ENCODE measurements around the gene BICD1. TPM values are rescaled to one million over a fixed set of nuclear protein-coding genes. Genes with fewer than 3 reads are reported as not detected.
A peak's percentile ranks its signal among the peaks of the same experiment; 100 is the strongest.

Gene BICD1
- total RNA-seq, 1 donor from 2014 or later: 6.1 TPM

DNA sequence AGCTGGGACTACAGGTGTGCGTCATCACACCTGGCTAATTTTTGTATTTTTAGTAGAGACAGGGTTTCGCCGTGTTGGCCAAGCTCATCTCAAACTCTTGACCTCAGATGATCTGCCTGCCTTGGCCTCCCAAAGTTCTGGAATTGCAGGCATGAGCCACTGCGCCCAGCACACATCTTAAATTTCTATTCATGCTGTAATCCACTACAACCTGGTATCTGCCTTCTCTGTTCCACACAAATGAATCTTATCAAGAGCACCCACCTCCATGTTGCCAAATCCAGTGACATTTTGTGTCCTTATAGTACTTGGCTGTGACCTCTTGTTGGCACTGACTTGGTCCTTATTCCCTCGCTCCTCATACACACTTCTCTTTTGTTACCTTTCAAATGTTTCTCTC, 5.8 kb upstream of the BICD1 start:
- FAIRE-seq: no peak
- Histone ChIP-seq H3K27me3 (ENCODE audit: control insufficient read depth, insufficient read depth, low read length) (no peaks in the 10 kb centered on the region), H3K4me3 (ENCODE audit: low read depth, low read length) (no peak overlapping the region), H3K36me3 (ENCODE audit: control insufficient read depth, insufficient read depth, low read length) (no peaks in the 10 kb centered on the region)
- TF ChIP-seq, protein P1, sequence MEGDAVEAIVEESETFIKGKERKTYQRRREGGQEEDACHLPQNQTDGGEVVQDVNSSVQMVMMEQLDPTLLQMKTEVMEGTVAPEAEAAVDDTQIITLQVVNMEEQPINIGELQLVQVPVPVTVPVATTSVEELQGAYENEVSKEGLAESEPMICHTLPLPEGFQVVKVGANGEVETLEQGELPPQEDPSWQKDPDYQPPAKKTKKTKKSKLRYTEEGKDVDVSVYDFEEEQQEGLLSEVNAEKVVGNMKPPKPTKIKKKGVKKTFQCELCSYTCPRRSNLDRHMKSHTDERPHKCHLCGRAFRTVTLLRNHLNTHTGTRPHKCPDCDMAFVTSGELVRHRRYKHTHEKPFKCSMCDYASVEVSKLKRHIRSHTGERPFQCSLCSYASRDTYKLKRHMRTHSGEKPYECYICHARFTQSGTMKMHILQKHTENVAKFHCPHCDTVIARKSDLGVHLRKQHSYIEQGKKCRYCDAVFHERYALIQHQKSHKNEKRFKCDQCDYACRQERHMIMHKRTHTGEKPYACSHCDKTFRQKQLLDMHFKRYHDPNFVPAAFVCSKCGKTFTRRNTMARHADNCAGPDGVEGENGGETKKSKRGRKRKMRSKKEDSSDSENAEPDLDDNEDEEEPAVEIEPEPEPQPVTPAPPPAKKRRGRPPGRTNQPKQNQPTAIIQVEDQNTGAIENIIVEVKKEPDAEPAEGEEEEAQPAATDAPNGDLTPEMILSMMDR (IDR thresholded peaks at IDR 0.05; ENCODE audit: insufficient read depth, low read length, severe bottlenecking): no peak
- DNase-seq (ENCODE audit: low read depth): no peak

DNA sequence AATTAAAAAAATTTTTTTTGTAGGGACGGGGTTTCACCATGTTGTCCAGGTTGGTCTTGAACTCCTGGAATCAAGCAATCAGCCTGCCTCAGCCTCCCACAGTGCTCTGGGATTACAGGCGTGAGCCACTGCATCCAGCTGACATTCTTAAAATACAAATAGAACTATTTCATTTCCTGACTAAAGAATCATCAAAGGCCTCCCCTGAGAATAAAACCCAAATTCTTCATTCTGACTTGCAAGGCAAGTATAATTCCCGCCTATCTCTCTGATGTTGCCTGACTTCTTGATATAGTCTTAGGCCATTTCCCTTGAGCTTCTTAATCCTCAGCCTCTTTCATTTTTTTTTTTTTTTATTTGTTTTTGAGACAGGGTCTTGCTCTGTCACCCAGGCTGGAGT, 4.4 kb upstream of the BICD1 start:
- TF ChIP-seq, protein P1 (IDR thresholded peaks at IDR 0.05; ENCODE audit: insufficient read depth, low read length, severe bottlenecking): no peak
- Histone ChIP-seq H3K36me3 (ENCODE audit: control insufficient read depth, insufficient read depth, low read length) (no peaks in the 10 kb centered on the region), H3K4me3 (ENCODE audit: low read depth, low read length) (no peak overlapping the region), H3K27me3 (ENCODE audit: control insufficient read depth, insufficient read depth, low read length) (no peaks in the 10 kb centered on the region)
- DNase-seq (ENCODE audit: low read depth) (no peak), FAIRE-seq (no peak)

DNA sequence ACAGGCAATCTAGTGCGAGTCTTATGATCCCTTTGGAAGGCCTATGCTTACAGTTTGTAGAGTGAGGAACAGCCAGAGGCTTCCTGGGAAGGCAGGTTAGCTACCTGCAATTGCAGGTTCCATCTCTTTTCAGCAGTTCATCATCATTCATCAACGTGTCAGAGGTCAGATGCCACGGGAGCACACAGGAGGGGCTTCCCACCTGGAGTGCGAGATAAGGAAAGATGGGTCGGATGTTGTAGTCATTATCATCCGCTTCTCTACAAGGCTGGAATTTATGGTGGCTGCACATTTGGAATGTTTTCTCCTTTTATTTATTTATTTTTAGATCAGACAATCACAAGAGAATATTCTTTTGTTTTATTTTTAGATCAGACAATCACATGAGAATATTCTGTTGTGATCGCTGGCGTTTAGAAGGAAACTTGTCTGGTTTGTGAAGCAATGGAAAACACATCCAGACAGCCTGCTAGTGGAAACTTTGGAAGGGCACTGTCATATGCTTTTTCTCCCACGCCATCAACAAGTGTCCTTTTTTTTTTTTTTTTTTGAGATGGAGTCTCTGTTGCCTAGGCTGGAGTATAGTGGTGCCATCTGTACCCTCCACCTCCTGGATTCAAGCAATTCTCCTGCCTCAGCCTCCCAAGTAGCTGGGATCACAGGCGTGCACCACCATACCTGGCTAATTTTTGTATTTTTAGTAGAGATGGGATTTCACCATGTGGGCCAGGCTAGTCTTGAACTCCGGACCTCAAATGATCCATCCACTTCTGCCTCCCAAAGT, 1.9 kb upstream of the BICD1 start:
- H3K4me3 ChIP-seq (ENCODE audit: low read depth, low read length): no peak overlapping the region
- no peaks in the 10 kb centered on the region for H3K27me3 ChIP-seq (ENCODE audit: control insufficient read depth, insufficient read depth, low read length)
- TF ChIP-seq, protein P1 (IDR thresholded peaks at IDR 0.05; ENCODE audit: insufficient read depth, low read length, severe bottlenecking): no peak
- no peak for FAIRE-seq
- no peaks in the 10 kb centered on the region for H3K36me3 ChIP-seq (ENCODE audit: control insufficient read depth, insufficient read depth, low read length)
- no peak for DNase-seq (ENCODE audit: low read depth)

DNA sequence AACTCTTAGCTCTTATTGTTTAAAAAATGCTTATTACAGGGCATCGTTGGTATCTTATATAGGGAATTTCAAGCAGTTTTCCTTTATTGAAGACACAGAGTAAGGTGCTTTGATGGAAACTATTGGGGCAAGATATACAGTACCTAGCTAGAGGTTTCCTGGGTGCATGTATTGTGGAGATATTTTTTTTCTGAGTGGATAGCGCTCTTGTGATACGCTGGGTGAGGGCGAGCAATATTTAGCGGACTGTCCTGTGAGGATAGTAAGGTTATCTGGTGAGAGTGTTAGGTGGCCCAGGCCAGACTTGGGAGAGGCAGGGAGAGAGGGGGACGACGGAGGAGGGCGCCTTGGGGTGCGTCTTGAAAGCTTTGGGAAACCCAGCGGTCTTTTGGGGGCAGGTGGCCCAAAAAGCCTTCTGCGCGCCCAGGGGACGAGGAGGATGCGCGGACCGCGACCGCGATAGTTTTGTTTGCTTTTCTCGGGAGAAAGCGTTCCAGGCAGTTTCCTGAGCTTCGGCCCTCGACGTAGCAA, 596 bp upstream of the BICD1 start:
- no peak for FAIRE-seq
- H3K36me3 ChIP-seq (ENCODE audit: control insufficient read depth, insufficient read depth, low read length): no peaks in the 10 kb centered on the region
- peak overlapping the region; percentile 68 for H3K4me3 ChIP-seq (ENCODE audit: low read depth, low read length)
- DNase-seq (ENCODE audit: low read depth): no peak
- no peaks in the 10 kb centered on the region for H3K27me3 ChIP-seq (ENCODE audit: control insufficient read depth, insufficient read depth, low read length)
- TF ChIP-seq, protein P1 (IDR thresholded peaks at IDR 0.05; ENCODE audit: insufficient read depth, low read length, severe bottlenecking): no peak

DNA sequence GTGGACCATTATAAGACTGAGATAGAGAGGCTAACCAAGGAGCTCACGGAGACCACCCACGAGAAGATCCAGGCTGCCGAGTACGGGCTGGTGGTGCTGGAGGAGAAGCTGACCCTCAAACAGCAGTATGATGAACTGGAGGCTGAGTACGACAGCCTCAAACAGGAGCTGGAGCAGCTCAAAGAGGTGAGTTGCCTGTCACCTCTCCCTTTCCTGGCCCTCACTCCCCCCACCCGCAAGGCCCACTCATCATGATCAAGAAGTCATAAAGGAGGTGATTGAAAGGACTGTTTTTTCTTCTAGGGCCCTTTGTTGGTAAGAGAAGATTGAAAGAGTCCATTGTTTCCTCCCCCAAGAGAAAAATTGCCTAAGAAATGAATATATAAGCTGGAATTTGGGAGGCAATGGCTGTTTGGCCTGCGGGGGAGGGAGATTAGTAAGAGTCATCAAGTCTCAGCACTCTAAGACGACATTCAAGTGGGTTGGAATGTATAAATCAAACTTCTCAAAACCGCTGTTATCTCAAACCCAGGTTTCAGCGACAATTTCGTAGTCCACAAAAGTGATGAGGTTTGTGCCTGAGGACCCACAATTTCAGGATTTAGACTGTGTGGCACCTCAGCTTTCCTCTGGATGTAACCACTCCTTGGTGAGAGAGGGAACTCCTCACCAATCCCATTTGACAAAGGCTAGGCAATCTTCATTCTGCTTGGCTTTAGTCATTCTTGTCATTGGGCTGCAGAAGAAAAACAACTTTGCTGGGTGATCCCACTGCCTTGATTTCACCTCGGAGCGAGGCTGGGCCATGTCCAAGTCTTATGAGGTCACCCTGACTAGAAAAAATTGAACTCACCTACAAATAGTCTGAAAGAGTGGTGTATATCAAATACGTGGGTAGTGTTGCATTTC, 966 bp downstream of the BICD1 start:
- TF ChIP-seq, protein P1 (IDR thresholded peaks at IDR 0.05; ENCODE audit: insufficient read depth, low read length, severe bottlenecking): no peak
- FAIRE-seq (no peak), DNase-seq (ENCODE audit: low read depth) (peak; percentile 82)
- Histone ChIP-seq H3K36me3 (ENCODE audit: control insufficient read depth, insufficient read depth, low read length) (no peaks in the 10 kb centered on the region), H3K4me3 (ENCODE audit: low read depth, low read length) (peak overlapping the region; percentile 68), H3K27me3 (ENCODE audit: control insufficient read depth, insufficient read depth, low read length) (no peaks in the 10 kb centered on the region)
